Measurements from ENCODE around the gene SMIM29. TPM values are rescaled to one million over a fixed set of nuclear protein-coding genes. Genes with fewer than 3 reads are reported as not detected.

The SMIM29 gene
- total RNA-seq (10 to 100 TPM; 29.7 to 30.1 TPM), polyA plus RNA-seq (10 to 100 TPM; 51.5 to 66.5 TPM)

GRCh38 chr6:34248727-34249468 lies at the start of gene SMIM29:
SMIM29 (minus strand) TSS chr6:34249006; CDS start chr6:34247791, 1,215 bp downstream.
- peaks cover 0 to 21% of the 10 kb centered on the region in 2 donors for H3K36me3 Mint-ChIP-seq
- H3K27me3 Mint-ChIP-seq: no peaks in the 10 kb centered on the region
- peaks cover 16 to 36% (median 25%) of the 10 kb centered on the region in 4 donors for H3K4me1 Mint-ChIP-seq
- Histone ChIP-seq H3K27ac (ENCODE audit: low read depth, low read length) (peak within 1 kb of the TSS; percentile 90), H3K4me1 (ENCODE audit: insufficient read depth, low read length) (peaks cover 35% of the 10 kb centered on the region), H3K27me3 (ENCODE audit: insufficient read depth, low read length) (no peaks in the 10 kb centered on the region), H3K36me3 (ENCODE audit: insufficient read depth, low read length) (peaks cover 5% of the 10 kb centered on the region), H3K4me3 (ENCODE audit: low read length in 2 of 2) (peak within 1 kb of the TSS; percentile 82 to 86), H3K9me3 (ENCODE audit: control insufficient read depth in 1 of 2, low read length in 2 of 2) (no peaks in the 10 kb centered on the region)
- ChIA-PET POLR2A (ENCODE audit: partially characterized antibody) (interaction anchor here (0.6 to 5.0 kb wide), 25 partner anchors 9 to 972 kb away, joined by 3 to 96 read pairs (median 5); partner anchors contain the start of genes B3GALT4, BLTP3A, HMGA1 and NUDT3), CTCF (ENCODE audit: partially characterized antibody) (interaction anchor here (0.6 to 4.9 kb wide), 28 partner anchors 9 to 891 kb away, joined by 3 to 70 read pairs (median 6); partner anchors contain the start of genes HMGA1, NUDT3 and RPS10)
- peak within 1 kb of the TSS; percentile 91 to 97 (median 96) for H3K4me3 Mint-ChIP-seq
- intact Hi-C loops (cut with micrococcal nuclease): loop anchor here (1.0 to 5.0 kb wide), 12 partner anchors 13 to 891 kb away; partner anchors contain the start of genes HMGA1, NUDT3, RPS10 and SNRPC
- no peaks in the 10 kb centered on the region for H3K9me3 Mint-ChIP-seq
- peak within 1 kb of the TSS; percentile 91 to 99 (median 98) for H3K27ac Mint-ChIP-seq
- peak; percentile 96 to 98 (median 97) for DNase-seq

- ChIA-PET CTCF (ENCODE audit: partially characterized antibody) (no interaction called here), POLR2A (ENCODE audit: partially characterized antibody) (no interaction called here)
- H3K27ac ChIP-seq (ENCODE audit: low read depth, low read length): no peak overlapping the region
- DNase-seq: no peak
- no peaks in the 10 kb centered on the region for H3K27me3 ChIP-seq (ENCODE audit: insufficient read depth, low read length)
- Mint-ChIP-seq H3K27ac (peak overlapping the region in 3 of 7 donors; percentile 59 to 86 (median 70)), H3K27me3 (no peaks in the 10 kb centered on the region), H3K9me3 (no peaks in the 10 kb centered on the region), H3K4me3 (no peak overlapping the region), H3K36me3 (peaks cover 25 to 29% of the 10 kb centered on the region in 2 donors), H3K4me1 (peaks cover 5 to 12% (median 9%) of the 10 kb centered on the region in 4 donors)
- H3K4me1 ChIP-seq (ENCODE audit: insufficient read depth, low read length): peaks cover 4% of the 10 kb centered on the region
- peaks cover 15% of the 10 kb centered on the region for H3K36me3 ChIP-seq (ENCODE audit: insufficient read depth, low read length)
- intact Hi-C loops (cut with micrococcal nuclease): no loop called here
- no peaks in the 10 kb centered on the region for H3K9me3 ChIP-seq (ENCODE audit: control insufficient read depth in 1 of 2, low read length in 2 of 2)
- H3K4me3 ChIP-seq (ENCODE audit: low read length in 2 of 2): no peak overlapping the region
These were observed 46.9 kb upstream of the SMIM29 start for GRCh38 chr6:34295721-34296120.

GRCh38 chr6:34292954-34293353 lies 44.1 kb upstream of the SMIM29 start:
- no peak for DNase-seq
- Mint-ChIP-seq H3K9me3 (no peaks in the 10 kb centered on the region), H3K27me3 (no peaks in the 10 kb centered on the region), H3K36me3 (peaks cover 33 to 36% of the 10 kb centered on the region in 2 donors), H3K4me1 (peaks cover 10 to 15% (median 11%) of the 10 kb centered on the region in 4 donors), H3K27ac (no peak overlapping the region), H3K4me3 (no peak overlapping the region)
- peaks cover 15% of the 10 kb centered on the region for H3K36me3 ChIP-seq (ENCODE audit: insufficient read depth, low read length)
- no peak overlapping the region for H3K27ac ChIP-seq (ENCODE audit: low read depth, low read length)
- H3K4me3 ChIP-seq (ENCODE audit: low read length in 2 of 2): no peak overlapping the region
- intact Hi-C loops (cut with micrococcal nuclease): no loop called here
- ChIA-PET CTCF (ENCODE audit: partially characterized antibody) (interaction anchor here (1.2 kb wide), 1 partner anchor 122 kb away, joined by 5 read pairs; no protein-coding TSS in a partner anchor), POLR2A (ENCODE audit: partially characterized antibody) (no interaction called here)
- H3K4me1 ChIP-seq (ENCODE audit: insufficient read depth, low read length): peaks cover 4% of the 10 kb centered on the region
- no peaks in the 10 kb centered on the region for H3K27me3 ChIP-seq (ENCODE audit: insufficient read depth, low read length)
- H3K9me3 ChIP-seq (ENCODE audit: control insufficient read depth in 1 of 2, low read length in 2 of 2): no peaks in the 10 kb centered on the region

- H3K4me3 Mint-ChIP-seq: no peak overlapping the region
- Histone ChIP-seq H3K4me1 (ENCODE audit: insufficient read depth, low read length) (no peaks in the 10 kb centered on the region), H3K27ac (ENCODE audit: low read depth, low read length) (no peak overlapping the region), H3K9me3 (ENCODE audit: control insufficient read depth in 1 of 2, low read length in 2 of 2) (no peaks in the 10 kb centered on the region), H3K36me3 (ENCODE audit: insufficient read depth, low read length) (peaks cover 15% of the 10 kb centered on the region), H3K4me3 (ENCODE audit: low read length in 2 of 2) (no peak overlapping the region), H3K27me3 (ENCODE audit: insufficient read depth, low read length) (no peaks in the 10 kb centered on the region)
- CTCF ChIA-PET (ENCODE audit: partially characterized antibody): interaction anchor here (1.2 kb wide), 1 partner anchor 16 kb away, joined by 3 read pairs; no protein-coding TSS in a partner anchor
- peaks cover 40 to 54% of the 10 kb centered on the region in 2 donors for H3K36me3 Mint-ChIP-seq
- H3K27ac Mint-ChIP-seq: peak overlapping the region in 2 of 7 donors; percentile 9 to 15
- POLR2A ChIA-PET (ENCODE audit: partially characterized antibody): interaction anchor here (0.5 kb wide), 1 partner anchor 15 kb away, joined by 3 read pairs; no protein-coding TSS in a partner anchor
- H3K4me1 Mint-ChIP-seq: peaks cover 0 to 13% (median 4%) of the 10 kb centered on the region in 4 donors
- intact Hi-C loops (cut with micrococcal nuclease): no loop called here
- no peak for DNase-seq
- no peaks in the 10 kb centered on the region for H3K9me3 Mint-ChIP-seq
- no peaks in the 10 kb centered on the region for H3K27me3 Mint-ChIP-seq
These were observed 40.3 kb upstream of the SMIM29 start for GRCh38 chr6:34289137-34289536.

- ChIA-PET POLR2A (ENCODE audit: partially characterized antibody) (no interaction called here), CTCF (ENCODE audit: partially characterized antibody) (interaction anchor here (0.6 to 1.2 kb wide), 2 partner anchors 15 to 17 kb away, joined by 3 to 4 read pairs; no protein-coding TSS in a partner anchor)
- Mint-ChIP-seq H3K27ac (peak overlapping the region in 1 of 7 donors; percentile 9), H3K9me3 (no peaks in the 10 kb centered on the region), H3K36me3 (peaks cover 40 to 52% of the 10 kb centered on the region in 2 donors), H3K27me3 (no peaks in the 10 kb centered on the region), H3K4me1 (peaks cover 0 to 13% (median 4%) of the 10 kb centered on the region in 4 donors), H3K4me3 (no peak overlapping the region)
- Histone ChIP-seq H3K36me3 (ENCODE audit: insufficient read depth, low read length) (peaks cover 10% of the 10 kb centered on the region), H3K4me1 (ENCODE audit: insufficient read depth, low read length) (no peaks in the 10 kb centered on the region), H3K4me3 (ENCODE audit: low read length in 2 of 2) (no peak overlapping the region), H3K9me3 (ENCODE audit: control insufficient read depth in 1 of 2, low read length in 2 of 2) (no peaks in the 10 kb centered on the region), H3K27me3 (ENCODE audit: insufficient read depth, low read length) (no peaks in the 10 kb centered on the region), H3K27ac (ENCODE audit: low read depth, low read length) (no peak overlapping the region)
- intact Hi-C loops (cut with micrococcal nuclease): no loop called here
- DNase-seq: no peak
These were observed 39.8 kb upstream of the SMIM29 start for GRCh38 chr6:34288581-34288980.

- H3K9me3 Mint-ChIP-seq: no peaks in the 10 kb centered on the region
- intact Hi-C loops (cut with micrococcal nuclease): no loop called here
- Histone ChIP-seq H3K4me1 (ENCODE audit: insufficient read depth, low read length) (no peaks in the 10 kb centered on the region), H3K36me3 (ENCODE audit: insufficient read depth, low read length) (no peaks in the 10 kb centered on the region), H3K9me3 (ENCODE audit: control insufficient read depth in 1 of 2, low read length in 2 of 2) (no peaks in the 10 kb centered on the region), H3K27ac (ENCODE audit: low read depth, low read length) (no peak overlapping the region), H3K27me3 (ENCODE audit: insufficient read depth, low read length) (no peaks in the 10 kb centered on the region), H3K4me3 (ENCODE audit: low read length in 2 of 2) (no peak overlapping the region)
- peak overlapping the region in 1 of 7 donors; percentile 6 for H3K27ac Mint-ChIP-seq
- H3K36me3 Mint-ChIP-seq: peaks cover 32 to 45% of the 10 kb centered on the region in 2 donors
- CTCF ChIA-PET (ENCODE audit: partially characterized antibody): no interaction called here
- peaks cover 0 to 13% (median 4%) of the 10 kb centered on the region in 4 donors for H3K4me1 Mint-ChIP-seq
- H3K4me3 Mint-ChIP-seq: no peak overlapping the region
- POLR2A ChIA-PET (ENCODE audit: partially characterized antibody): no interaction called here
- DNase-seq: no peak
- no peaks in the 10 kb centered on the region for H3K27me3 Mint-ChIP-seq
These were observed 36.8 kb upstream of the SMIM29 start for GRCh38 chr6:34285448-34286164.

Measured in CD4-positive, alpha-beta memory T cell (primary cell).